GM19324 (cell line): ENCODE results near the gene STPG2.
A peak's percentile ranks its signal among the peaks of the same experiment; 100 is the strongest.

Experiments
- ATAC-seq: cut with Tn5 transposase; IDR thresholded peaks from one replicate; pipeline ENCODE4 v1.9.1; 2021; ENCODE audit warnings: mild to moderate bottlenecking, moderate library complexity; ENCODE audit not compliant: unreplicated experiment, low FRiP score

Gene STPG2

DNA sequence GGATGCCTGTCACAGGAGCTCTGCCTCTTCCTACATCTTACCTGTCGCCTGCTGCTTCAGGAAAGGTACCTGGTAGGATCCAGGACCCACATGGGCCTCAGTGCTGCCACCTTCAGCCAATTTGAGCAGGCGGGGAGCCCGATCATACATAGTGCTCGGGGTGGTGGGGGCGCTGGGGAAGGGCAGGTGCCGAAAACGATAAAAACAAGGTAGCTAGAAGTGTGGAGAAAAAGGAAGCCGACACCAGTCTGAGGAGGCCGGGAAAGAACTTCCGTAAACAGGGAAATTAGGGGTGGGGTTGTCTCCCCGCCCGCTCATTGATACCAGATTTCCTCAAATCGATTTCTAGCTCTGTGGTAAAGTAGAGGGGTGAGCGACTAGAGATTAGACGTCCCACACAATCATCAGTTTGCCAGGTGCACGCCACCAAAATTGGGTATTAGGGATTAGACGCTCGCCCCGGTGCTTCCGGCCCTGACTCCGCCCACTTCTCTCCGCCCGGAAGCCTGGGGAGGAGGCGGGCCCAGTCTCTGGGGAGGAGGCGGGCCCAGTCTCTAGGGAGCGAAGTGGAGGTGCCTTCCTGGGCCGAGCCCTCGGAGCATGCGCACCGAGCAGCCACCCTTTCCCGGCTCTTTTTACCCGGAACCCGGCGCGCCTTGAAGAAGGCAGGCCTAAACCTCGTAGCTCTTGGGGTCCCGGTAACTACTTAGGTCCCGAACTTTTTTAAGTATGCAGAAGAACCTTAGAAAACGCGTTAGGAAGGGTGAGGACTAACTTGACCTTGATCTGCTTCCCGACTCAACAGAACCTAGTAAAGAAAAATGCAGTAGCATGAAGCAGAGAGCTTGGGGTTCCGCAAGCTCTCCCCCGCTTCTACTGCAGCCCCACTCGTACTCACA lies at the start of gene STPG2:
STPG2 (minus strand) TSS at position 476 of the 899 bp plus-strand sequence.
- peak; percentile 98 for ATAC-seq

- no peak for ATAC-seq
These were observed 42.0 kb upstream of the STPG2 start for GRCh38 chr4:98185279-98185678.

- ATAC-seq: no peak
These were observed 38.5 kb upstream of the STPG2 start for GRCh38 chr4:98181809-98182208.

- no peak for ATAC-seq
These were observed 36.7 kb upstream of the STPG2 start for GRCh38 chr4:98179951-98180350.

- ATAC-seq: no peak
These were observed 33.3 kb upstream of the STPG2 start for GRCh38 chr4:98176531-98176930.

DNA sequence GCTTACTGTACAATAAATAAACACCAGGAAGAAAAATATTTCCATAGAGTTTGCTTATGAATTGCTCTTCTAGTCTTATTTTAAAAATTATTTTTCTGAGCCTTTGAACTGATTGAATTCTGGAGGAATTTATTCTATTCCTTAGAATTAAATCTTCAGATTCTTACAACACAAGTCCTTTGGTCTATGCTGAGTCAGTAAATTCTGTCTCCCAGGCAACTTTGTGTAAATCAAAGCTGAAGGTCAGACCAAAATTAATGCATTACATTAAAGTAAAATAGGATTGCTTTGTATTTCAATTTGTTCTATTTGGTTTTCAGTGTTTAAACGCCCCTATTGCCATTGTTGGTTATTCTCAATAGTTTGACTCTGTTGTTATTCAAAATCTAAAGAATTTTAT lies 26.8 kb upstream of the STPG2 start:
- ATAC-seq: no peak

DNA sequence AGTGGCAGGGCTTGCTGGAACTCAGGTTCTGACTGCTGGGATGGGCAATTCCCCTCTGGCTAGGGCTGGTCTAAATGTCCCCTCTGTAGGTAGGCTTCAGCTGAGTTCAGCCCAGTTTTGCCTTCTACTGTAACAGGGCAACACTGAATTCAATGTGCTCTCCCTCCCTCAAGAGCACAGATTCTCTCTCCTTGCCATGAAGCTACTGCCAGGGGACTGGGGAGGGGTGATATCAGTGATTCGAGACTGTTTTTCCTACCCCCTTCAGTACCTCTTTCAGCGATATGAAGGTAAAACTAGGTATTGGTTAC lies 23.4 kb upstream of the STPG2 start:
- ATAC-seq: no peak

GRCh38 chr4:98166025-98166730 lies 22.9 kb upstream of the STPG2 start:
- ATAC-seq: no peak

DNA sequence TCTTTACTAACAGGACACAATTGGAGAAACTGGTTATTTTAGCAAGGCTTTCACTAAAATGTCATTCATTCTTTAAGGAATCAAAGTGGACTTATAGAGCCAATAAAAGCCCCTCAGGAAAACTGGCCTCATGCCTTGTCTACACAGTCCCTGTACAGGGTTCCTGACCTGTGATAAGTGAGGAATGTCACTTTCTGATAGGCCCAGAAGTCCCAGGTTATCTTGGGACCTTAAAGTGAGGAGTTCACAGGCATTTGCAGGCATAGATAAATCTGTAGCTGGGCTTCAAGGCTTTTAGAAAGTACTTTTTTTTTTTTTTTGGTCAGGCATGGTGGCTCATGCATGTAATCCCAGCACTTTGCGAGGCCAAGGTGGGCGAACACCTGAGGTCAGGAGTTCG lies 19.4 kb upstream of the STPG2 start:
- no peak for ATAC-seq

DNA sequence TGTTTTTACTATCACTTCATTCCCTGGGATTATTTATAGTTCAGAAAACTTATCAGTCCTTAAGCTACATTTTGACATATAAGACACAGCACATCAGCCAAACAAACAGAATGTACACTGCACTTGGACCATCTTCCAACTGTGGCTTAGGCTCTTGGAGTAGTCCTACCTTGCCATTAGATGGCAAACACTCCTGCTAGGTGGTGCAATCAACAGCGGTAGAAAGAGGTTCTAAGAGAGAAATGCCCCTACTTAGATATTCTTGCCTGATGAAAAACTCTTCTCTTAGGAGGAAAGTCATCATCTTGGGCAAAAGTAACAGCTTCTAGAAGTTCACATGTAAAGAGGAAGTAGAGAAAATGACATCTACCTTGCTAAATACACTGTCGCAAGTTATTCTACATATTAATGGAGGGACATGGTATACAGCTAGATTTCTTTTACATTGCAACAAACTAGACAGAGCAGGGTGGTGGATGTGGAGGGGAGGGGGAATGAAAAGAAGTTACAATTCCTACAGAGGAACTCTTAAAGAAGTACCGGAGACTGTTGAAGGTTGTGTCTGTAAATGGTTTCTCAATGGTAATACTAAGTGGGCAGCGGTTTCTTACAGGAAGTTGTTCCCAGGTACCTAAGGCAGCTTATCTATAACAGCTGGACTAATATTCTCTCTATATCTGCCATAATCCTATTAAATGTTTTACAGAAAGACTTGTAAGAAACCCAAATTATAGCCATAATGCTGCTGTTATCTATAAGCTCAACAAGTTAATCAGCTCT lies 8.1 kb upstream of the STPG2 start:
- ATAC-seq: peak; percentile 63

- no peak for ATAC-seq
These were observed 7.0 kb upstream of the STPG2 start for GRCh38 chr4:98150092-98150761.

- no peak for ATAC-seq
These were observed 5.6 kb upstream of the STPG2 start for GRCh38 chr4:98148856-98149255.

GRCh38 chr4:98126141-98126540 lies 17.1 kb downstream of the STPG2 start:
- ATAC-seq: no peak

DNA sequence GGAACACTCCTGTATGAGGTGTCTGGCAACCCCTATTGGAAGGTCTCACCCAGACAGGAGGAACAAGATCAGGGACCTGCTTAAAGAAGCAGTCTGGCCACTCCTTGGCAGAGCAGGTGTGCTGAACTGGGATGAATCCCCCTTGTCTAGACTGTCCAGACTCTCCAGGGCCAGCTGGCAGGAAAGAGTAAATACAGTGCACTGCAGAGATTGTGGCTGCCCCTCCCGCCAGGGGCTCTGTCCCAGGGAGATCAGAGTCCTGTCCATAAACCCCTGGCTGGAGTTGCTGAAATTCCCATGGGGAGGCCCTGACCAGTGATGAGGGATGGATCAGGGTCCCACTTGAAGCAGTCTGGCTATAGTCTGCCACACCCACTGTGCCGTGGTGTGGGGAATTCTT lies 17.7 kb downstream of the STPG2 start:
- ATAC-seq: no peak

DNA sequence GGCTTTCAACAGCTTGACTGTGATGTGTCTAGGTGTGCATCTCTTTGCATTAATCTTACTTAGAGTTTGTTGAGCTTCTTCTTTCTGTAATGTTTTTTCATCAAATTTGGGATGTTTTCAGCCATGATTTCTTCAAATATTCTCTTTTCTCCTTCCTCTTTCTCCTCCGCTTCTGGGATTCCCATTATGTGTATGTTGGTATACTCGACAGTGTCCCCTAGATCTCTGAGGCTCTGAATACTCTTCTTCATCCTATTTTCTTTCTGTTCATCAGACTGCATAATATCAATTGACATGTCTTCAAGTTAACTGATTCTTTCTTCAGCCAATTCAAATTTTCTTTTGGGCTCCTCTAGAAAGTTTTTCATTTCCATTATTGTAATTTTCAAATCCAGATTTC lies 25.9 kb downstream of the STPG2 start:
- ATAC-seq: no peak

DNA sequence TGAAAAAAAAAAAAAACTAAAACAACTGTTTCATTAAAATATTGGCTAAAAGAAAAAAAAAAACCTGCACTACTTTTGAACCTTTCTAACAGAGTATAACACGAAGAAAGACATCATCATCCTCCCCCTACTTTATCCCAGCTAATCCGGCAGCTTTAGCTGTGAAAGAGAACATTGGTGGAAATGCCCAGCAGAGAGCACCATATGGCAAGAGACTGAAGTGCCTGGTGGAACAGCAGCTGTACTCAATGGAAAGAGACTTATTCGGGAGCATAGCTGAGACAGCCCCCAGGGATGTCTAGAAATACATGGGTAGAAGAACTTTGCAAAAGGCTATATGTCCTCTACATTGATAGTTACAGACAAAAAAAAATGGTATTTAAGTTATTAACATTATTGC lies 30.3 kb downstream of the STPG2 start:
- ATAC-seq: peak; percentile 51

DNA sequence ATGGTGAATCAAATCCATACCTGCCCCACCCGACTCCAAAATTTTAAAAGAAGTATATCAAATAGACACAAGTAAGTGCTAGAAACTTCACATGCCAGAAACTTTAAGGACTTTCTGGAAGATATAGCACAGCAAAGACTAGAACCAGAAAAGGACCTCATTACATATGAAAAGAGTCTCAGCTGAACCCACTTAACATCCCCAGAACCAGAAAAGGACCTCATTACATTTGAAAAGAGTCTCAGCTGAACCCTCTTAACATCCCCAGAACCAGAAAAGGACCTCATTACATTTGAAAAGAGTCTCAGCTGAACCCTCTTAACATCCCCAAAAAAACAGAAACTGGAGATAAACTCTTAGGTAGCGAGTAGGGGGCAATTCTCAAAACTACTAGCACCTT lies 32.3 kb downstream of the STPG2 start:
- no peak for ATAC-seq

- no peak for ATAC-seq
These were observed 33.1 kb downstream of the STPG2 start for GRCh38 chr4:98110214-98110613.

DNA sequence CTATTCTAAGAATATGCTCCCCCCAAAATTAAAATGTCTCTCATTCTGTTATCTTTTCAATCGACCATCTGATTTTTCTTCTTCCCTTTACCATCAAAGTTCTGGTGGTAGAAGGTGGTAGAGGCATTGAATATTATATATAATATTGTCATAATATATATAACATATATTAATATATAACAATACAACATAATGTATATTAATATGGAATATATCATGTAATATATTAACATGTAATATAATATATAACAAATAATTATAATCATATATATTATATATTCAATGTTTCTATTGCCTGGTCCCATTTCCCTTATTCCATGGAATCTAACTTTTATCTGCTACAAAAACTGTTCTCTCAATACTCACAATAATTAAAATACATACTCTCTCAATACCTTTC lies 40.6 kb downstream of the STPG2 start:
- no peak for ATAC-seq

GRCh38 chr4:98101988-98102387 lies 41.3 kb downstream of the STPG2 start:
- no peak for ATAC-seq

- no peak for ATAC-seq
These were observed 44.5 kb downstream of the STPG2 start for GRCh38 chr4:98098764-98099163.
